HepG2 (cell line): ENCODE data around the gene TRMT1. TPM values are rescaled to one million over a fixed set of nuclear protein-coding genes. Genes with fewer than 3 reads are reported as not detected.

Source experiments
- MEF2D ChIP-seq: sonication (generic); formaldehyde crosslinking; IDR thresholded peaks from 2 replicates; pipeline ENCODE4 v1.5.1; 2020; ENCODE audit warnings: mild to moderate bottlenecking, missing genetic modification reagents
- ZMAT3 ChIP-seq: sonication (generic); formaldehyde crosslinking; conservative IDR thresholded peaks from 2 replicates; pipeline ENCODE4 v1.7.0; 2021; ENCODE audit warnings: missing genetic modification reagents
- ZNF235 ChIP-seq: sonication (generic); formaldehyde crosslinking; IDR thresholded peaks from 2 replicates; pipeline ENCODE4 v1.8.1; 2023; ENCODE audit warnings: mild to moderate bottlenecking, missing genetic modification reagents, borderline replicate concordance
- ZNF264 ChIP-seq: sonication (generic); formaldehyde crosslinking; IDR thresholded peaks from 2 replicates; pipeline ENCODE4 v1.4.0; 2020; ENCODE audit warnings: missing genetic modification reagents
- ZNF678 ChIP-seq: sonication (generic); formaldehyde crosslinking; IDR thresholded peaks from 2 replicates; pipeline ENCODE4 v1.4.0; 2020; ENCODE audit warnings: mild to moderate bottlenecking, missing genetic modification reagents
- polyA plus RNA-seq, 8 experiments: library from polyadenylated mRNA; depleted of rRNA in 3 of 8; stranded (reverse) in 7 of 8; unstranded in 1 of 8; fragments of >200 nt; fragmentation: Illumina TruSeq in 4 of 8; extraction: Trizol in 4 of 8; gene quantifications; 2 replicates each; pipeline versions ENCODE4 v1.2.1 to v1.2.3, GENCODE V29; 2011 to 2016; ENCODE audit warnings: low read depth in 4 of 8, missing spikeins in 1 of 8, mixed read lengths in 1 of 8; ENCODE audit not compliant: insufficient read depth in 1 of 8
- total RNA-seq, 5 experiments: library from RNA; depleted of rRNA; stranded (reverse); fragments of >200 nt; fragmentation: Illumina TruSeq; extraction: Trizol; gene quantifications; 2 replicates each; pipeline ENCODE4 v1.2.3, GENCODE V29; 2016; ENCODE audit warnings: low read depth in 1 of 5
- TF ChIP-seq, protein P1 (sequence below): sonication (generic); formaldehyde crosslinking; IDR thresholded peaks from 2 replicates; pipeline ENCODE4 v1.4.0; 2020; ENCODE audit warnings: mild to moderate bottlenecking, missing genetic modification reagents
- TF ChIP-seq, protein P2 (sequence below): sonication (generic); formaldehyde crosslinking; IDR thresholded peaks from 2 replicates; pipeline ENCODE4 v1.8.1; 2022; ENCODE audit warnings: low read depth, mild to moderate bottlenecking, missing genetic modification reagents
- TF ChIP-seq, protein P3 (sequence below): sonication (generic); formaldehyde crosslinking; IDR thresholded peaks from 2 replicates; pipeline ENCODE4 v1.4.0; 2020; ENCODE audit warnings: missing genetic modification reagents
- TF ChIP-seq, protein P4 (sequence below): sonication (generic); formaldehyde crosslinking; IDR thresholded peaks from 2 replicates; pipeline ENCODE4; 2020; ENCODE audit warnings: missing genetic modification reagents, mild to moderate bottlenecking, borderline replicate concordance

TRMT1 gene
- total and polyA plus RNA-seq, 2 of the 13 experiments (the other 11 are each of a cell fraction or from before 2014, with no cell fraction given) = 35.5 to 44.1 TPM

DNA sequence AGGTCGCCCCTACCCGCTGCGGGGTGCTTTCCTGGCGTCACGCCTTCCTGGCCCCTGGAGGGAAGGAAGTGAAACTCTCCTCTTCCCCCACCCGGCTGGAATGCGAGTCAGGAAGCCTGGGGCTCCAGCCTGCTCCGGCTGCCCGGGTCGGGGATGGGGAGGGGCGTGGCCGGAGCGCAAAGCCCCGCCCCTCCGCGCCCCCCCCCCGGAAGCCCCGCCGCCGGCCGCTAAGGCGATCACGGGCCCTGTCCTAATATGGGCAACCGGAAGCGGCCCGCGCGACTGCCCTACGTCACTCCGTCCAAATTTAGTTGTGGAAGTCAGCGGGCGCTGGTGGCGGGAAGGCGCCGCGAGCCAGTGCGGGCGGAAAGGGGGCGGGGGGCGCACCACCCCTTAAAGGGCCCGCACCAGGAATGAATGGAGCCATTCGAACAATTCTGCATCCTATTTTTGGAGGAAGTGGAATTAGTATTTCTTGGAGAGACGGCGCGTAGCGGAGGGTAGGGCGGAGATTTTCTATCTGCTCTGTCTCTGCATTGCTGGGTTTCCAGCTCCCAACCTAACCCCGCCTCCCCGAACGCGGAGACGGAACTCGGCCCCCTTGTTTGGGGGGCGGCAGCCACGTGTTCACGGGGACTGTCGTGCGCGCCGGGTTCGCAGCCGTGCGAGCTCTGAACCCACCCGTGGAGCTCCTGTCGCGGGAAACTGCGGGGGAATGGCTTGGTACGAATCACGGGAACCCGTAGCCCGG is 35.2 kb upstream of the TRMT1 start (continued):
- TF ChIP-seq, protein P1, sequence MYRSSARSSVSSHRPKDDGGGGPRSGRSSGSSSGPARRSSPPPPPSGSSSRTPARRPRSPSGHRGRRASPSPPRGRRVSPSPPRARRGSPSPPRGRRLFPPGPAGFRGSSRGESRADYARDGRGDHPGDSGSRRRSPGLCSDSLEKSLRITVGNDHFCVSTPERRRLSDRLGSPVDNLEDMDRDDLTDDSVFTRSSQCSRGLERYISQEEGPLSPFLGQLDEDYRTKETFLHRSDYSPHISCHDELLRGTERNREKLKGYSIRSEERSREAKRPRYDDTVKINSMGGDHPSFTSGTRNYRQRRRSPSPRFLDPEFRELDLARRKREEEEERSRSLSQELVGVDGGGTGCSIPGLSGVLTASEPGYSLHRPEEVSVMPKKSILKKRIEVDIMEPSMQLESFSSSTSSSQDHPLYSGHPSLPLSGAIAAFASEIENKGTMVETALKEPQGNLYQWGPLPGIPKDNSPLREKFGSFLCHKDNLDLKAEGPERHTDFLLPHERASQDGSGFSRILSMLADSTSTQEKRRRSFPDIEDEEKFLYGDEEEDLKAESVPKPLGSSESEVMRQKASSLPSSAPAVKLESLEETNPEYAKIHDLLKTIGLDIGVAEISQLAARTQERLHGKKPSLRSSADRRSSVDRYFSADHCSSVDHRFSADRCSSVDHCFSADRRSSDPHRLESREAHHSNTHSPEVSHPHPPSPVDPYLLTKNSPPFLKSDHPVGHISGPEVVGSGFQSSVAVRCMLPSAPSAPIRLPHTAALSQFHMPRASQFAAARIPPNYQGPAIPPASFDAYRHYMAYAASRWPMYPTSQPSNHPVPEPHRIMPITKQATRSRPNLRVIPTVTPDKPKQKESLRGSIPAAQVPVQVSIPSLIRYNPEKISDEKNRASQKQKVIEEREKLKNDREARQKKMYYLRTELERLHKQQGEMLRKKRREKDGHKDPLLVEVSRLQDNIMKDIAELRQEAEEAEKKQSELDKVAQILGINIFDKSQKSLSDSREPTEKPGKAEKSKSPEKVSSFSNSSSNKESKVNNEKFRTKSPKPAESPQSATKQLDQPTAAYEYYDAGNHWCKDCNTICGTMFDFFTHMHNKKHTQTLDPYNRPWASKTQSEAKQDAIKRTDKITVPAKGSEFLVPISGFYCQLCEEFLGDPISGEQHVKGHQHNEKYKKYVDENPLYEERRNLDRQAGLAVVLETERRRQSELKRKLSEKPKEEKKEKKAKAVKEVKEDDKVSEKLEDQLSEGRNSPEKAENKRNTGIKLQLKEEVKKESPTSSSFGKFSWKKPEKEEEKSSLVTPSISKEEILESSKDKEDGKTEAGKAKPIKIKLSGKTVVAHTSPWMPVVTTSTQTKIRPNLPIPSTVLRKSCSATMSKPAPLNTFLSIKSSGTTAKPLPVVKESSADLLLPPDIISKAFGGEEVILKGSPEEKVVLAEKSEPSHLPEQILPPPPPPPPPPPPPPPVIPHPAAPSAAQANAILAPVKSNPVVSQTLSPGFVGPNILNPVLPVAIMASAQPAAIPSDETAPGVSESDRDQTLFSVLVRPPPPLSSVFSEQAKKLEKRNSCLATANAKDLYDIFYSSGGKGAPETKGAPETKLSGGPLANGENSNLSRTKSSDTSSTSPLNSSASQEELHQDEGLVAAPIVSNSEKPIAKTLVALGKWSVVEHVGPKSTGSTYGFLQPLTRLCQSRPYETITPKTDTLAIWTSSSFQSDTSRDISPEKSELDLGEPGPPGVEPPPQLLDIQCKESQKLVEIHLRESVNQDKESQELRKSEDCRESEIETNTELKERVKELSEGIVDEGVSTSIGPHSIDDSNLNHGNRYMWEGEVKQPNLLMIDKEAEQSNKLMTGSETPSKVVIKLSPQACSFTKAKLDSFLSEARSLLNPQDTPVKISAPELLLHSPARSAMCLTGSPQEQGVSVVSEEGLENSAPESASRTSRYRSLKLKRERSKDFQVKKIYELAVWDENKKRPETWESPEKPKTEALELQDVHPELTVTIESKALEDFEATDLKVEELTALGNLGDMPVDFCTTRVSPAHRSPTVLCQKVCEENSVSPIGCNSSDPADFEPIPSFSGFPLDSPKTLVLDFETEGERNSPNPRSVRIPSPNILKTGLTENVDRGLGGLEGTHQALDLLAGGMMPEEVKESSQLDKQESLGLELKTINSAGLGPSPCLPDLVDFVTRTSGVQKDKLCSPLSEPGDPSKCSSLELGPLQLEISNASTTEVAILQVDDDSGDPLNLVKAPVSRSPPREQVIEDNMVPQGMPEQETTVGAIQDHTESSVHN (CRISPR knock-in tag) = no peak
- TF ChIP-seq, protein P2, sequence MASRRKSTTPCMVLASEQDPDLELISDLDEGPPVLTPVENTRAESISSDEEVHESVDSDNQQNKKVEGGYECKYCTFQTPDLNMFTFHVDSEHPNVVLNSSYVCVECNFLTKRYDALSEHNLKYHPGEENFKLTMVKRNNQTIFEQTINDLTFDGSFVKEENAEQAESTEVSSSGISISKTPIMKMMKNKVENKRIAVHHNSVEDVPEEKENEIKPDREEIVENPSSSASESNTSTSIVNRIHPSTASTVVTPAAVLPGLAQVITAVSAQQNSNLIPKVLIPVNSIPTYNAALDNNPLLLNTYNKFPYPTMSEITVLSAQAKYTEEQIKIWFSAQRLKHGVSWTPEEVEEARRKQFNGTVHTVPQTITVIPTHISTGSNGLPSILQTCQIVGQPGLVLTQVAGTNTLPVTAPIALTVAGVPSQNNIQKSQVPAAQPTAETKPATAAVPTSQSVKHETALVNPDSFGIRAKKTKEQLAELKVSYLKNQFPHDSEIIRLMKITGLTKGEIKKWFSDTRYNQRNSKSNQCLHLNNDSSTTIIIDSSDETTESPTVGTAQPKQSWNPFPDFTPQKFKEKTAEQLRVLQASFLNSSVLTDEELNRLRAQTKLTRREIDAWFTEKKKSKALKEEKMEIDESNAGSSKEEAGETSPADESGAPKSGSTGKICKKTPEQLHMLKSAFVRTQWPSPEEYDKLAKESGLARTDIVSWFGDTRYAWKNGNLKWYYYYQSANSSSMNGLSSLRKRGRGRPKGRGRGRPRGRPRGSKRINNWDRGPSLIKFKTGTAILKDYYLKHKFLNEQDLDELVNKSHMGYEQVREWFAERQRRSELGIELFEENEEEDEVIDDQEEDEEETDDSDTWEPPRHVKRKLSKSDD (CRISPR knock-in tag) = peak; percentile 44; the same call in 1 of the 2 replicates
- TF ChIP-seq ZNF264 (CRISPR knock-in tag) (no peak), ZMAT3 (CRISPR knock-in tag) (peak; percentile 90), MEF2D (CRISPR knock-in tag) (0 out of 2 replicates have a peak, but pooled peaks have one; percentile 42), ZNF678 (CRISPR knock-in tag) (peak; percentile 60; the same call in 1 of the 2 replicates), ZNF235 (CRISPR knock-in tag) (0 out of 2 replicates have a peak, but pooled peaks have one; percentile 26)
- TF ChIP-seq, protein P3, sequence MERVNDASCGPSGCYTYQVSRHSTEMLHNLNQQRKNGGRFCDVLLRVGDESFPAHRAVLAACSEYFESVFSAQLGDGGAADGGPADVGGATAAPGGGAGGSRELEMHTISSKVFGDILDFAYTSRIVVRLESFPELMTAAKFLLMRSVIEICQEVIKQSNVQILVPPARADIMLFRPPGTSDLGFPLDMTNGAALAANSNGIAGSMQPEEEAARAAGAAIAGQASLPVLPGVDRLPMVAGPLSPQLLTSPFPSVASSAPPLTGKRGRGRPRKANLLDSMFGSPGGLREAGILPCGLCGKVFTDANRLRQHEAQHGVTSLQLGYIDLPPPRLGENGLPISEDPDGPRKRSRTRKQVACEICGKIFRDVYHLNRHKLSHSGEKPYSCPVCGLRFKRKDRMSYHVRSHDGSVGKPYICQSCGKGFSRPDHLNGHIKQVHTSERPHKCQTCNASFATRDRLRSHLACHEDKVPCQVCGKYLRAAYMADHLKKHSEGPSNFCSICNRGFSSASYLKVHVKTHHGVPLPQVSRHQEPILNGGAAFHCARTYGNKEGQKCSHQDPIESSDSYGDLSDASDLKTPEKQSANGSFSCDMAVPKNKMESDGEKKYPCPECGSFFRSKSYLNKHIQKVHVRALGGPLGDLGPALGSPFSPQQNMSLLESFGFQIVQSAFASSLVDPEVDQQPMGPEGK (CRISPR knock-in tag) = peak; percentile 95
- TF ChIP-seq, protein P4, sequence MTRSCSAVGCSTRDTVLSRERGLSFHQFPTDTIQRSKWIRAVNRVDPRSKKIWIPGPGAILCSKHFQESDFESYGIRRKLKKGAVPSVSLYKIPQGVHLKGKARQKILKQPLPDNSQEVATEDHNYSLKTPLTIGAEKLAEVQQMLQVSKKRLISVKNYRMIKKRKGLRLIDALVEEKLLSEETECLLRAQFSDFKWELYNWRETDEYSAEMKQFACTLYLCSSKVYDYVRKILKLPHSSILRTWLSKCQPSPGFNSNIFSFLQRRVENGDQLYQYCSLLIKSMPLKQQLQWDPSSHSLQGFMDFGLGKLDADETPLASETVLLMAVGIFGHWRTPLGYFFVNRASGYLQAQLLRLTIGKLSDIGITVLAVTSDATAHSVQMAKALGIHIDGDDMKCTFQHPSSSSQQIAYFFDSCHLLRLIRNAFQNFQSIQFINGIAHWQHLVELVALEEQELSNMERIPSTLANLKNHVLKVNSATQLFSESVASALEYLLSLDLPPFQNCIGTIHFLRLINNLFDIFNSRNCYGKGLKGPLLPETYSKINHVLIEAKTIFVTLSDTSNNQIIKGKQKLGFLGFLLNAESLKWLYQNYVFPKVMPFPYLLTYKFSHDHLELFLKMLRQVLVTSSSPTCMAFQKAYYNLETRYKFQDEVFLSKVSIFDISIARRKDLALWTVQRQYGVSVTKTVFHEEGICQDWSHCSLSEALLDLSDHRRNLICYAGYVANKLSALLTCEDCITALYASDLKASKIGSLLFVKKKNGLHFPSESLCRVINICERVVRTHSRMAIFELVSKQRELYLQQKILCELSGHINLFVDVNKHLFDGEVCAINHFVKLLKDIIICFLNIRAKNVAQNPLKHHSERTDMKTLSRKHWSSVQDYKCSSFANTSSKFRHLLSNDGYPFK (CRISPR knock-in tag) = peak; percentile 27; the same call in 1 of the 2 replicates
